AG04449 (cell line): ENCODE results near the gene ZNF81.
"Not testable (repeated sequence)": the region's sequence is repeated elsewhere in the genome, so short reads cannot be mapped to it uniquely, and the experiment has no call there.

Experiments
- CTCF ChIA-PET: fragments of 350-600 bp; formaldehyde crosslinking; extraction: SDS; loops from one replicate; lab custom pipeline; 2021; ENCODE audit warnings: antibody characterized with exemption; lab: Yijun Ruan, JAX
- POLR2A ChIA-PET: fragments of 400-600, 350-600 bp; formaldehyde crosslinking; extraction: SDS; loops from one replicate; lab custom pipeline; 2020; ENCODE audit warnings: antibody characterized with exemption, inconsistent platforms; lab: Yijun Ruan, JAX
- DNase-seq: peaks from one replicate; pipeline ENCODE4 v3.0.0-alpha.2; 2010; ENCODE audit warnings: low read depth, low spot score
- H3K4me3 ChIP-seq: 2 replicates; pipeline ENCODE4 v1.5.1; 2011; ENCODE audit warnings: low read depth, mild to moderate bottlenecking, control low read depth, low read length
- TF ChIP-seq, protein P1 (sequence below): IDR thresholded peaks from one replicate; pipeline ENCODE4 v1.5.1; 2011; ENCODE audit warnings: mild to moderate bottlenecking, moderate library complexity, low read length, control low read depth, inconsistent platforms; ENCODE audit not compliant: insufficient read depth; ENCODE audit errors: missing control alignments

ZNF81 gene

DNA sequence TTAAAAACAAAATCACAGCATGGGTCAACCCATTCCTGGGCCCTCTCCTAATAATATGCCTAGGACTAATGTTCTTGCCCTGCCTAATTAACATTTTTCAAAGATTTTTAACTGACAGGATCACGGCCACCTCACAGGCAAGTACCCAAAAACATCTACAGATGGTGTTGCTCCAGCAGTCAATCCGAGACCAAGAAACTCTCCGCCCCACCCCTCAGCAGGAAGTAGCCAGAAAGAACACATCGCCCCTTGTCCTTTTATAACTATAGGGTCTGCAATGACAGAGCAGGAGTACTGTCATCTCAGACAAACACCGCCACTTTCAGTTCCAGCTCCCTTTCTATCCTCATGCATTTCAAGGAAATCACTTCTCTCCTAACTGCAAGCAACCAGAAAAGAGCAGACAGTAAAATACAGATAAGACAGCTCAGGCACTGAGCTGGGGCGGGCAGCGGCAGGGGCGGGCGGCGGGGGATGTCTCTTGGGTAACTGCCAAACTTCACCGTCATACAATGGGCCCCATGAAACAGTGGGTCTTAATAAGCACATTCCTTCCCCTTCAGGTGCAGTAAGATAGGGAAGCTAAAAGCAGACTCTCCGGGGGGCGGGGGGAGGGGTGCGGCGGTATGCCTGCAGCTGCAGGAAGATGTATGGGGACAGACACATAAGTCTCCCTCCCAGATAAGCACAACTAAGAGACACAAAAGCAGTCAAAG lies 99.7 kb downstream of the ZNF81 start:
- no peak for DNase-seq
- H3K4me3 ChIP-seq = no peak overlapping the region
- POLR2A ChIA-PET = no interaction called here
- TF ChIP-seq, protein P1, sequence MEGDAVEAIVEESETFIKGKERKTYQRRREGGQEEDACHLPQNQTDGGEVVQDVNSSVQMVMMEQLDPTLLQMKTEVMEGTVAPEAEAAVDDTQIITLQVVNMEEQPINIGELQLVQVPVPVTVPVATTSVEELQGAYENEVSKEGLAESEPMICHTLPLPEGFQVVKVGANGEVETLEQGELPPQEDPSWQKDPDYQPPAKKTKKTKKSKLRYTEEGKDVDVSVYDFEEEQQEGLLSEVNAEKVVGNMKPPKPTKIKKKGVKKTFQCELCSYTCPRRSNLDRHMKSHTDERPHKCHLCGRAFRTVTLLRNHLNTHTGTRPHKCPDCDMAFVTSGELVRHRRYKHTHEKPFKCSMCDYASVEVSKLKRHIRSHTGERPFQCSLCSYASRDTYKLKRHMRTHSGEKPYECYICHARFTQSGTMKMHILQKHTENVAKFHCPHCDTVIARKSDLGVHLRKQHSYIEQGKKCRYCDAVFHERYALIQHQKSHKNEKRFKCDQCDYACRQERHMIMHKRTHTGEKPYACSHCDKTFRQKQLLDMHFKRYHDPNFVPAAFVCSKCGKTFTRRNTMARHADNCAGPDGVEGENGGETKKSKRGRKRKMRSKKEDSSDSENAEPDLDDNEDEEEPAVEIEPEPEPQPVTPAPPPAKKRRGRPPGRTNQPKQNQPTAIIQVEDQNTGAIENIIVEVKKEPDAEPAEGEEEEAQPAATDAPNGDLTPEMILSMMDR = no peak
- CTCF ChIA-PET = no interaction called here

DNA sequence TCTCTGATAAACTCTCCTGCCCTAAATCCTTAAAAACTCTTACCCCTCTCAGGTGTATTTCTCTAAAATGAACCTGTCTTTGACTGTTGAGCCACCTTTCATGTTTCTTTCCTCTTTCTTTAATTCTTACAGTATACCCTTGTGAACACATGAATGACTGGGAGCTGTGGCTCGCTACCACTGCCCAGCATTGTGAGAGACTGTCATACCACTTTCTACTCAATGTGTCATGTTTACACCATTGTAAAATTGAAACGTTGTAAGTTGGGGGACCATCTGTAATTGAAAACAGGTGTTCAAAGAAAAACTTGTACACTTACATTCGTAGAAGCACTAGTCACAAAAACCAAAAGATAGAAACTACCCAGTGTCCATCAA lies 100.2 kb downstream of the ZNF81 start:
- DNase-seq = no peak
- H3K4me3 ChIP-seq = no peak overlapping the region
- TF ChIP-seq, protein P1 = no peak
- POLR2A ChIA-PET = no interaction called here
- CTCF ChIA-PET = no interaction called here

DNA sequence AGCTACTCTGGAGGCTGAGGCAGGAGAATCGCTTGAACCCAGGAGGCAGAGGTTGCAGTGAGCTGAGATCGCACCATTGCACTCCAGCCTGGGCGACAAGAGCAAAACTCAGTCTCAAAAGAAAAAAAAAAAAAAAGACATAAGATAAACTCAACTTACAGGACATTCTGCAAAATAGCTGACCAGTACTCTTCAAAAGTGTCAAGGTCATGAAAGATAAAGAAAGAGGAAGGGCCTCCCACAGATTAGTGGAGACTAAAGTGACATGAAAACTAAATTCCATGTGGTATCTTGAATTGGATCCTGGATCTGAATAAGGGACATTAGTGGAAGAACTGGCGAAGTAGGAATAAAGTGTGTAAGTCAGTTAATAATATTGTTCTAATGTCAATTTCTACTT lies 103.7 kb downstream of the ZNF81 start:
- TF ChIP-seq, protein P1 = no peak
- no peak for DNase-seq
- POLR2A ChIA-PET = no interaction called here
- no peak overlapping the region for H3K4me3 ChIP-seq
- CTCF ChIA-PET = no interaction called here

DNA sequence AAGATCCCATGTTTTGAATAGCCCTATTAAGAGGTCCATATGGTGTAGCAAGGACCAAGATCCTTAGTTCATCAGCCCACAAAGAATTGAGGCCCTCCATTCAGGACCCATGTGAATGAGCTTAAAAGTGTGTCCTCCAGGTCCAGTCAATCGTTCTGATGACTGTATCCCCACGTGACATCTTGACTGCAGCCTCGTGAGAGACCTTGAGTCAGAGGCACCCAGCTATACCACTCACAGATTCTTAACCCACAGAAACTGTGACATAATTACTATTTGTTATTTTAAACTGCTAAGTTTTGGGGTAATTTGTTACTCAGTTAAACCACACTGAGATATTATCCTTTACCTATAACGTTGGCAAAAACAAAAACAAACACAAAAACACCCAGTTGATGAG lies 104.7 kb downstream of the ZNF81 start:
- ChIA-PET CTCF (no interaction called here), POLR2A (no interaction called here)
- DNase-seq = no peak

DNA sequence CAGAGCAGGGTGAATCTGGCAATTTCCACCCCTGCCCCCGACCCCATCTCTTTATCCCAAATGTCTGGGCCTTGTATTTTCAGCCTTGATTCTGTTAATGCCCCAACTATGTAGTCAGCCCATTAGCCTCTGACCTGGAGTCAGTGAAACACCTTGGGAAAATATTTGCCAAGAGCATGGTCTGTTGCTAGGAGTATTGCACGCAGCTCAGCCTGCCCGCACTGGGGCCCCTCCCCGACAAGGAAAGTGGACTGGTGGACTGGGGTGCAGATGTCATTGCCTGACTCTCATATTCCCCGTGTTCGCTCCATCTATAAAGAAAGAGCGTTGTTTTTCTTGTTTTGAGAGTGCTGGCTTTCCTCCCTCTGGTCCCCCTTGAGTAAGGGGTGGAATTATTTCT lies 118.6 kb downstream of the ZNF81 start:
- DNase-seq, POLR2A ChIA-PET, H3K4me3 ChIP-seq, CTCF ChIA-PET: not testable (repeated sequence)

More for the DNA sequence above, 104.7 kb downstream of the ZNF81 start:
- TF ChIP-seq, protein P1 = no peak
- no peak overlapping the region for H3K4me3 ChIP-seq

DNA sequence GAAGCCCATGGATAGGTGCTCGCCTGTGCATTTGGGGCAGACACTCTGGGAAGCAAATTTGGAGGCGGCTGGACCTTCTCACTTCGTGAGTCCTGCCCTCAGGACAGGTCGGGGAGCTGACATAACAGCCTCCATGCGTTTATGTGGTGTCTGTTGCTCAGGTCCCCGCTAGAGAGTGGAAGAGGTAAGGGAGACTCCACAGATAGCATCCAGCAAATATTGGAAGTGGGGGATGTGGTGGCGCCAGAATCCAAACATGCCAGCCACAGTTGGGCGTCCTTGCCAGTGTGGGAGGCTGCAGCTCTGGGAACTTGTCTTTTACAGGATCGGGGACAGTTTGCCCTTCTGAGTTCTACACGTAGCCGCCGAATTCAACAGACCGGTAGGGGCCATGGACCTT lies 119.3 kb downstream of the ZNF81 start:
- CTCF ChIA-PET = no interaction called here
- DNase-seq = no peak
- H3K4me3 ChIP-seq = no peak overlapping the region
- POLR2A ChIA-PET = no interaction called here
- TF ChIP-seq, protein P1 = no peak

DNA sequence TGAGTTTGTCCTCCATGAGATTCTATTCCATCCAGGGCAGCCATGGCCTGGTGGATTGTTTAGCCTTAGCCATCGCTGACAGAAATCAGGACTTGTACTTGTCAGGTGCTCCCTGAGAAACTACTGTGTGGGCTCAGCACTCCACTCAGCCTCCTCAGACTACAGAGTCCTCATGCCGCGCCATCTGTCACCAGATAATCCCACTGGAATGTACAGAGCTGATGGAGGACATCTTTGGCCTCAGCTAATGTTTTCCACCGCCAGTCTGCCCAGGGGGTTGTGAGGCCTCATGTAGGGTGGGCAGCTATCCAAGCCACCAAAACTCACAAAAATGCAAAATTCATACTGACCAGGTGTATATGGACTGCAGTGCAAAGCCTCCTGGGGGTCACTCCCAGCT lies 121.5 kb downstream of the ZNF81 start:
- POLR2A ChIA-PET, DNase-seq, H3K4me3 ChIP-seq: not testable (repeated sequence)
- CTCF ChIA-PET = interaction anchor here (1.1 kb wide), 1 partner anchor 68 kb away, joined by 4 read pairs; no protein-coding TSS in a partner anchor
